ENCODE results near the gene MAPK8IP3.

DNA sequence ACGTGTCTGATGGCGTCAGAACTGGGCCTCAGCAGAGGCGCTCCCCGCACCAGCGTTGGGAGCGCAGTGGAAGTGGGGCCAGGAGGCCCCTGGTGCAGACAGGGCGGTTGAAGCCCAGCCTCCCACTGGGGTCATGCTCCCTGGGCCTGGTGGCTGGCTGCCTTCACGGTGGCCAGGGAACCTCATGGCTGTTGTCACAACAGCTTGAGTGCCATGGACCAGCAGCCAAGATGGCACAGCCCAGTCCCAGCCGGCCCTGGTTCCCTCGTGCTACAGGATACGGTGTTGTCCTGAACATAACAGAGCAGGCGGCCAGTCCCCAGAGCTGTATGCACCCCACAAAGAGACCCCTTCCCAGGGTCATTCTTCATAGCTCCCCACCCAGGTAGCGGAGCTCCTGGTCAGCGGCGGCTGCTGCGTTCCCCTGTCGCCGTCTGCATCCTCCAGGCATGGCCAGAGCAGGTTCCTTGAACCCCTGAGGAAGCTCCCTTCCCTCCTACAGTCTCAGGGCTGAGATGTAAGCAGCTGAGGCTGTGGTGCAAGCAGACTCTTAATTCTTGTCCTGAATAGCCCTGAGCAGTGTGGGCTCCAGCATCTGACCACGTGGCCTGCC, 35.7 kb downstream of the MAPK8IP3 start:
- TF ChIP-seq, protein P1, sequence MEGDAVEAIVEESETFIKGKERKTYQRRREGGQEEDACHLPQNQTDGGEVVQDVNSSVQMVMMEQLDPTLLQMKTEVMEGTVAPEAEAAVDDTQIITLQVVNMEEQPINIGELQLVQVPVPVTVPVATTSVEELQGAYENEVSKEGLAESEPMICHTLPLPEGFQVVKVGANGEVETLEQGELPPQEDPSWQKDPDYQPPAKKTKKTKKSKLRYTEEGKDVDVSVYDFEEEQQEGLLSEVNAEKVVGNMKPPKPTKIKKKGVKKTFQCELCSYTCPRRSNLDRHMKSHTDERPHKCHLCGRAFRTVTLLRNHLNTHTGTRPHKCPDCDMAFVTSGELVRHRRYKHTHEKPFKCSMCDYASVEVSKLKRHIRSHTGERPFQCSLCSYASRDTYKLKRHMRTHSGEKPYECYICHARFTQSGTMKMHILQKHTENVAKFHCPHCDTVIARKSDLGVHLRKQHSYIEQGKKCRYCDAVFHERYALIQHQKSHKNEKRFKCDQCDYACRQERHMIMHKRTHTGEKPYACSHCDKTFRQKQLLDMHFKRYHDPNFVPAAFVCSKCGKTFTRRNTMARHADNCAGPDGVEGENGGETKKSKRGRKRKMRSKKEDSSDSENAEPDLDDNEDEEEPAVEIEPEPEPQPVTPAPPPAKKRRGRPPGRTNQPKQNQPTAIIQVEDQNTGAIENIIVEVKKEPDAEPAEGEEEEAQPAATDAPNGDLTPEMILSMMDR (IDR thresholded peaks at IDR 0.05) = no peak
- no peak for TF ChIP-seq POLR2A (IDR thresholded peaks at IDR 0.05)
- no peak for TF ChIP-seq POLR2AphosphoS5 (IDR thresholded peaks at IDR 0.05)
